PFSK-1 (cell line): Measurements from ENCODE around the gene STMN1.

Experiments used
- FOXP2 ChIP-seq: optimal IDR thresholded peaks from 2 replicates; pipeline ENCODE3; 2011; ENCODE audit warnings: borderline replicate concordance, control low read depth, inconsistent platforms; ENCODE audit not compliant: insufficient read depth; ENCODE audit errors: extremely low read length, extremely low read depth
- POLR2AphosphoS5 ChIP-seq: IDR thresholded peaks from 2 replicates; pipeline ENCODE4 v1.6.1; 2012; ENCODE audit warnings: low read depth, mild to moderate bottlenecking, control low read depth, low read length, moderate library complexity
- REST ChIP-seq, 2 experiments: IDR thresholded peaks; 2 replicates each; pipeline versions ENCODE4 v1.6.1 to v1.8.0; 2011 to 2012; ENCODE audit warnings: low read depth in 2 of 2, low read length in 2 of 2, control low read depth in 1 of 2, inconsistent platforms in 1 of 2, mild to moderate bottlenecking in 1 of 2, moderate library complexity in 1 of 2; ENCODE audit not compliant: insufficient read depth in 1 of 2
- SIN3A ChIP-seq: IDR thresholded peaks from 2 replicates; pipeline ENCODE4 v1.6.1; 2012; ENCODE audit warnings: mild to moderate bottlenecking, low read length, moderate library complexity, borderline replicate concordance; ENCODE audit not compliant: insufficient read depth
- TAF1 ChIP-seq: IDR thresholded peaks from 2 replicates; pipeline ENCODE4 v1.6.1; 2012; ENCODE audit warnings: low read length, control low read depth, borderline replicate concordance; ENCODE audit not compliant: insufficient read depth

Gene STMN1

GRCh38 chr1:25889470-25889869 lies 16.7 kb downstream of the STMN1 start:
- no peak for TF ChIP-seq POLR2AphosphoS5
- TF ChIP-seq FOXP2, result no peak
- no peak for TF ChIP-seq SIN3A
- no peak for TF ChIP-seq TAF1
- no peak for TF ChIP-seq REST (IDR thresholded peaks at IDR 0.05; ENCODE audit: insufficient read depth in 1 of 2, low read depth in 2 of 2, low read length in 2 of 2)

- TF ChIP-seq FOXP2 (no peak), POLR2AphosphoS5 (no peak), SIN3A (no peak), TAF1 (no peak), REST (IDR thresholded peaks at IDR 0.05; ENCODE audit: insufficient read depth in 1 of 2, low read depth in 2 of 2, low read length in 2 of 2) (no peak)
These were observed 17.7 kb downstream of the STMN1 start for GRCh38 chr1:25888426-25888987.

- no peak for TF ChIP-seq SIN3A
- no peak for TF ChIP-seq FOXP2
- no peak for TF ChIP-seq TAF1
- no peak for TF ChIP-seq POLR2AphosphoS5
- TF ChIP-seq REST (IDR thresholded peaks at IDR 0.05; ENCODE audit: insufficient read depth in 1 of 2, low read depth in 2 of 2, low read length in 2 of 2), result no peak
These were observed 20.6 kb downstream of the STMN1 start for GRCh38 chr1:25885602-25886001.

- TF ChIP-seq FOXP2 (no peak), POLR2AphosphoS5 (no peak), REST (IDR thresholded peaks at IDR 0.05; ENCODE audit: insufficient read depth in 1 of 2, low read depth in 2 of 2, low read length in 2 of 2) (no peak), TAF1 (no peak), SIN3A (no peak)
These were observed 25.0 kb downstream of the STMN1 start for GRCh38 chr1:25881266-25881665.

GRCh38 chr1:25880518-25880917 lies 25.7 kb downstream of the STMN1 start:
- TF ChIP-seq FOXP2 (no peak), POLR2AphosphoS5 (no peak), TAF1 (no peak), SIN3A (no peak), REST (IDR thresholded peaks at IDR 0.05; ENCODE audit: insufficient read depth in 1 of 2, low read depth in 2 of 2, low read length in 2 of 2) (no peak)
